Inflammatory macrophage (primary cell): ENCODE data around the gene HMX1.

ENCODE experiments used
- DNase-seq, 2 donors: peaks; one replicate each; pipeline ENCODE4 v3.0.0-alpha.2; 2020 to 2022

Gene HMX1

GRCh38 chr4:8867624-8868320 is 3.9 kb downstream of the HMX1 start:
- no peak for DNase-seq

GRCh38 chr4:8866828-8867623 is 4.6 kb downstream of the HMX1 start:
- no peak for DNase-seq

GRCh38 chr4:8866421-8866820 is 5.2 kb downstream of the HMX1 start:
- no peak for DNase-seq

GRCh38 chr4:8865681-8866310 is 5.8 kb downstream of the HMX1 start:
- no peak for DNase-seq

- DNase-seq: no peak
Measured at GRCh38 chr4:8864912-8865680, 6.5 kb downstream of the HMX1 start.

GRCh38 chr4:8863686-8864682 is 7.7 kb downstream of the HMX1 start:
- DNase-seq: no peak

GRCh38 chr4:8862800-8863685 is 8.6 kb downstream of the HMX1 start:
- DNase-seq: no peak

- no peak for DNase-seq
Measured at GRCh38 chr4:8862334-8862733, 9.3 kb downstream of the HMX1 start.

GRCh38 chr4:8861576-8862295 is 9.9 kb downstream of the HMX1 start:
- no peak for DNase-seq

GRCh38 chr4:8860892-8861575 is 10.6 kb downstream of the HMX1 start:
- no peak for DNase-seq

- no peak for DNase-seq
Measured at GRCh38 chr4:8860096-8860891, 11.3 kb downstream of the HMX1 start.

GRCh38 chr4:8859550-8860095 is 12.0 kb downstream of the HMX1 start:
- DNase-seq: no peak

GRCh38 chr4:8858701-8859210 is 12.9 kb downstream of the HMX1 start:
- no peak for DNase-seq

GRCh38 chr4:8857766-8858700 is 13.6 kb downstream of the HMX1 start:
- DNase-seq: no peak

- no peak for DNase-seq
Measured at GRCh38 chr4:8856835-8857621, 14.6 kb downstream of the HMX1 start.

- DNase-seq: no peak
Measured at GRCh38 chr4:8855818-8856245, 15.8 kb downstream of the HMX1 start.
